HepG2 (cell line): Measurements from ENCODE around the gene SLC7A8. TPM values are rescaled to one million over a fixed set of nuclear protein-coding genes. Genes with fewer than 3 reads are reported as not detected.
A peak's percentile ranks its signal among the peaks of the same experiment; 100 is the strongest.

ENCODE experiments used
- ARID2 ChIP-seq: sonication (generic); formaldehyde crosslinking; IDR thresholded peaks from 2 replicates; pipeline ENCODE4 v1.8.1; 2022; ENCODE audit warnings: mild to moderate bottlenecking, missing genetic modification reagents, borderline replicate concordance
- BCLAF1 ChIP-seq: fragments of 450-650 bp; IDR thresholded peaks from 2 replicates; pipeline ENCODE4 v1.6.1; 2017; ENCODE audit warnings: mild to moderate bottlenecking
- CBX2 ChIP-seq, 2 experiments: fragments of 200-600 bp in 1 of 2; sonication (generic); formaldehyde crosslinking in 1 of 2; IDR thresholded peaks; 2 replicates each; pipeline versions ENCODE4 v1.7.0 to v1.8.1; 2018 to 2022; ENCODE audit warnings: low read depth in 2 of 2, low read length in 1 of 2, mild to moderate bottlenecking in 1 of 2, missing genetic modification reagents in 1 of 2
- EP300 ChIP-seq, 3 experiments: sonication (generic) in 1 of 3; formaldehyde crosslinking in 1 of 3; IDR thresholded peaks; 2 replicates each; pipeline versions ENCODE4 v1.5.1 to v1.6.1; 2011 to 2020; ENCODE audit warnings: low read depth in 2 of 3, low read length in 2 of 3, borderline replicate concordance in 1 of 3, improper control_type of control experiment in 1 of 3, mild to moderate bottlenecking in 1 of 3, missing genetic modification reagents in 1 of 3, moderate library complexity in 1 of 3
- FOXC1 ChIP-seq: sonication (generic); formaldehyde crosslinking; IDR thresholded peaks from 2 replicates; pipeline ENCODE4 v1.8.0; 2022; ENCODE audit warnings: mild to moderate bottlenecking, missing genetic modification reagents, borderline replicate concordance
- IRF2 ChIP-seq: IDR thresholded peaks from 2 replicates; pipeline ENCODE4 v1.6.1; 2018; ENCODE audit warnings: missing genetic modification reagents, missing compliant biosample characterization
- LRRFIP1 ChIP-seq: sonication (generic); formaldehyde crosslinking; conservative IDR thresholded peaks from 2 replicates; pipeline ENCODE4 v1.4.0; 2020; ENCODE audit warnings: missing genetic modification reagents
- MTF1 ChIP-seq: sonication (generic); formaldehyde crosslinking; IDR thresholded peaks from 2 replicates; pipeline ENCODE4 v1.5.0; 2020; ENCODE audit warnings: missing genetic modification reagents
- PAXIP1 ChIP-seq: sonication (generic); formaldehyde crosslinking; conservative IDR thresholded peaks from 2 replicates; pipeline ENCODE4 v1.4.0; 2020; ENCODE audit warnings: mild to moderate bottlenecking, missing genetic modification reagents, moderate library complexity
- SOX13 ChIP-seq, 3 experiments: fragments of 450-650 bp in 1 of 3; sonication (generic) in 1 of 3; formaldehyde crosslinking in 1 of 3; IDR thresholded peaks in 2 of 3; conservative IDR thresholded peaks in 1 of 3; 2 replicates each; pipeline versions ENCODE4 v1.5.0 to v1.6.1; 2016 to 2020; ENCODE audit warnings: antibody characterized with exemption in 1 of 3, mild to moderate bottlenecking in 1 of 3, missing compliant biosample characterization in 1 of 3, missing genetic modification reagents in 1 of 3, moderate library complexity in 1 of 3
- TAF15 ChIP-seq: fragments of 200-400 bp; formaldehyde crosslinking; IDR thresholded peaks from one replicate; pipeline ENCODE4 v1.6.1; 2018; ENCODE audit warnings: mild to moderate bottlenecking, low read depth, low read length; ENCODE audit not compliant: poor library complexity, severe bottlenecking
- TRIM24 ChIP-seq: sonication (generic); formaldehyde crosslinking; IDR thresholded peaks from 2 replicates; pipeline ENCODE4 v1.8.0; 2022; ENCODE audit warnings: mild to moderate bottlenecking, missing genetic modification reagents
- ZNF281 ChIP-seq: sonication (generic); formaldehyde crosslinking; IDR thresholded peaks from 2 replicates; pipeline ENCODE4 v1.4.0; 2020; ENCODE audit warnings: missing genetic modification reagents, borderline replicate concordance
- ZNF333 ChIP-seq: sonication (generic); formaldehyde crosslinking; IDR thresholded peaks from 2 replicates; pipeline ENCODE4 v1.4.0; 2020; ENCODE audit warnings: mild to moderate bottlenecking, missing genetic modification reagents, borderline replicate concordance
- ZNF782 ChIP-seq: sonication (generic); formaldehyde crosslinking; IDR thresholded peaks from 2 replicates; pipeline ENCODE4 v1.4.0; 2020; ENCODE audit warnings: missing genetic modification reagents, mild to moderate bottlenecking, borderline replicate concordance
- polyA plus RNA-seq, 8 experiments: library from polyadenylated mRNA; depleted of rRNA in 3 of 8; stranded (reverse) in 7 of 8; unstranded in 1 of 8; fragments of >200 nt; fragmentation: Illumina TruSeq in 4 of 8; extraction: Trizol in 4 of 8; gene quantifications; 2 replicates each; pipeline versions ENCODE4 v1.2.1 to v1.2.3, GENCODE V29; 2011 to 2016; ENCODE audit warnings: low read depth in 4 of 8, missing spikeins in 1 of 8, mixed read lengths in 1 of 8; ENCODE audit not compliant: insufficient read depth in 1 of 8
- total RNA-seq, 5 experiments: library from RNA; depleted of rRNA; stranded (reverse); fragments of >200 nt; fragmentation: Illumina TruSeq; extraction: Trizol; gene quantifications; 2 replicates each; pipeline ENCODE4 v1.2.3, GENCODE V29; 2016; ENCODE audit warnings: low read depth in 1 of 5

Gene SLC7A8
- total and polyA plus RNA-seq, 2 of the 13 experiments (the other 11 are each of a cell fraction or from before 2014, with no cell fraction given): 0.25 TPM; not detected in 1

- 0 out of 2 replicates have a peak, but pooled peaks have one; percentile 7 for TF ChIP-seq ZNF281 (CRISPR knock-in tag)
- no peak for TF ChIP-seq LRRFIP1 (CRISPR knock-in tag)
- TF ChIP-seq EP300 (IDR thresholded peaks at IDR 0.05; ENCODE audit: low read depth in 2 of 2, low read length in 2 of 2): peak in 1 of 2 experiments; percentile 28; a peak in 1 of 4 replicates
- TF ChIP-seq EP300 (CRISPR knock-in tag; IDR thresholded peaks at IDR 0.05; ENCODE audit: borderline replicate concordance): no peak
- TF ChIP-seq SOX13 (IDR thresholded peaks at IDR 0.05): no peak
- TF ChIP-seq SOX13 (CRISPR knock-in tag; conservative IDR thresholded peaks at IDR 0.05 in 1 of 2, IDR thresholded peaks at IDR 0.05 in 1 of 2): peak in 1 of 2 experiments; percentile 35; a peak in 1 of 4 replicates
- no peak for TF ChIP-seq TRIM24 (CRISPR knock-in tag)
- no peak for TF ChIP-seq TAF15
- no peak for TF ChIP-seq BCLAF1
- TF ChIP-seq ZNF782 (CRISPR knock-in tag): no peak
- no peak for TF ChIP-seq FOXC1 (CRISPR knock-in tag)
- no peak for TF ChIP-seq MTF1 (CRISPR knock-in tag)
- TF ChIP-seq ARID2: no peak
- no peak for TF ChIP-seq PAXIP1 (CRISPR knock-in tag)
- no peak for TF ChIP-seq CBX2 (IDR thresholded peaks at IDR 0.05; ENCODE audit: low read depth, low read length)
- TF ChIP-seq CBX2 (CRISPR knock-in tag; IDR thresholded peaks at IDR 0.05; ENCODE audit: low read depth): no peak
- no peak for TF ChIP-seq ZNF333 (CRISPR knock-in tag)
- no peak for TF ChIP-seq IRF2
Observed at GRCh38 chr14:23195552-23196101, 12.2 kb upstream of the SLC7A8 start (continued).
